ENCODE results near the gene ITGAD.

ITGAD gene

GRCh38 chr16:31365131-31365865 is 27.8 kb upstream of the ITGAD start:
- no peak for DNase-seq

DNA sequence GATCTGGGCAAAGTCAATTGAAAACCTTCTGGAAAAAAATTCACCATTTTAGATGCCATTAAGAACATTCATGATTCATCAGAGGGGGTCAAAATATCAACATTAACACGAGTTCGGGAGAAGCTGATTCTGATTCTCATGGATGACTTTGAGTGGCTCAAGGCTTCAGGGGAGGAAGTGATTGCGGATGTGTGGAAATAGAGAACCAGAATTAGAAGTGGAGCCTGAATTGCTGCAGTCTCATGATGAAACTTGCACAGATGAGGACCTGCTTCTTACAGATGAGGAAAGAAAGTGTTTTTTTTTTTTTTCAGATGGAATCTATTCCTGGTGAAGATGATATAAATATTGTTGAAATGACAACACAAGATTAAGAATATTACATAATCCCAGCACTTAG is 25.3 kb upstream of the ITGAD start:
- DNase-seq, result no peak

- no peak for DNase-seq
Measured at GRCh38 chr16:31371008-31371407, 22.1 kb upstream of the ITGAD start.

GRCh38 chr16:31371619-31372484 is 21.3 kb upstream of the ITGAD start:
- DNase-seq, result no peak

DNA sequence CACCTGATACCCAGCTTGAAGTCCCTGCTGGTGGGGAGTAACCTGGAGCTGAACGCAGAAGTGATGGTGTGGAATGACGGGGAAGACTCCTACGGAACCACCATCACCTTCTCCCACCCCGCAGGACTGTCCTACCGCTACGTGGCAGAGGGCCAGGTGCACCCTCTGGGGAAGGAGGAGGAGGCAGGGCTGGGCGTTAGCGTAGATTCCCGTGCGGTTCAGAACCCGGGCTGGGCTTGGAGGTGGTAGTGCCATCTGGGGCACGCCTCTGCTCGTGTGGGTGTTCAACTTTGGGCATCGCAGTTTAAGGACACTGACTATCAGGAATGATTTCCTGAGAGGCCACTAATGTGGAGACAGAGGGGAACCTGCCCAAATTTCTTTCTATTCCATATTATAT is 19.9 kb upstream of the ITGAD start:
- DNase-seq, result no peak

DNA sequence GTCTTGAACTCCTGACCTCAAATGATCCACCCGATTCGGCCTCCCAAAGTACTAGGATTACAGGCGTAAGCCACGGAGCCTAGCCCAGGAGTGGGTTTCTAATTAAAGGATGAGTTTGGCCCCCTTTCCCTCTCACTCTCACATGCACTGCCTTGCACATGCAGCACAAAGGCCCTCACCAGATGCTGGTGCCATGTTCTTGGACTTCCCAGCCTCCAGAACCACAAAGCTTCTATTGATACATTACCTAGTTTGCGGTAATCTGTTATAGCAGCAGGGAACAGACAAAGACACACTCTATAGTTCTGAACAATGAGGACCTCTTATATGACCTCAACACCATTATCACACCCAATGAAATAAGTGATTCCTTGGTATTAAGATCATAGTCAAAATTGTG is 17.9 kb upstream of the ITGAD start:
- DNase-seq, result no peak

DNA sequence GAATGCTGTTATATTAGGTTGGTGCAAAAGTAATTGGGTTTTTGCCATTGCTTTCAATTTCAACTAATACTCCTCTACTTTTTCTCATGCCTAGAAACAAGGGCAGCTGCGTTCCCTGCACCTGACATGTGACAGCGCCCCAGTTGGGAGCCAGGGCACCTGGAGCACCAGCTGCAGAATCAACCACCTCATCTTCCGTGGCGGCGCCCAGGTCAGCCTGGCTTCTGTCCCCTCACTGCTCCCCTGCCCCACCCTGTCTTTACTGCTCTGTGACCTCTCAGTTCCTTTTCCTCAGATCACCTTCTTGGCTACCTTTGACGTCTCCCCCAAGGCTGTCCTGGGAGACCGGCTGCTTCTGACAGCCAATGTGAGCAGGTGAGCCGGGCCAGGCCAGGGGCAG is 16.4 kb upstream of the ITGAD start:
- no peak for DNase-seq

- no peak for DNase-seq
Measured at GRCh38 chr16:31377210-31377903, 15.8 kb upstream of the ITGAD start.

DNA sequence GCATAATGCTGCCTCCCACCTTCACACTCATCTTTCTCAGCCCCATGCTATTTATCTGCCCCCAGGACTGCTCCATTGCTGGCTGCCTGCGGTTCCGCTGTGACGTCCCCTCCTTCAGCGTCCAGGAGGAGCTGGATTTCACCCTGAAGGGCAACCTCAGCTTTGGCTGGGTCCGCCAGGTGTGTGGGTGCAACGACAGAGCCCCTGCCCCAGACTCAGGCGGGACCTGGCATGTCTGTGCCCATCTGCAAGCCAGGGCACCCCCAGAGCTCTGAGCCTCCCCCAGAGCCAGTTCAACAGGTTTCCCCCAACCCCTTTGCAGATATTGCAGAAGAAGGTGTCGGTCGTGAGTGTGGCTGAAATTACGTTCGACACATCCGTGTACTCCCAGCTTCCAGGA is 12.9 kb upstream of the ITGAD start:
- DNase-seq, result no peak

DNA sequence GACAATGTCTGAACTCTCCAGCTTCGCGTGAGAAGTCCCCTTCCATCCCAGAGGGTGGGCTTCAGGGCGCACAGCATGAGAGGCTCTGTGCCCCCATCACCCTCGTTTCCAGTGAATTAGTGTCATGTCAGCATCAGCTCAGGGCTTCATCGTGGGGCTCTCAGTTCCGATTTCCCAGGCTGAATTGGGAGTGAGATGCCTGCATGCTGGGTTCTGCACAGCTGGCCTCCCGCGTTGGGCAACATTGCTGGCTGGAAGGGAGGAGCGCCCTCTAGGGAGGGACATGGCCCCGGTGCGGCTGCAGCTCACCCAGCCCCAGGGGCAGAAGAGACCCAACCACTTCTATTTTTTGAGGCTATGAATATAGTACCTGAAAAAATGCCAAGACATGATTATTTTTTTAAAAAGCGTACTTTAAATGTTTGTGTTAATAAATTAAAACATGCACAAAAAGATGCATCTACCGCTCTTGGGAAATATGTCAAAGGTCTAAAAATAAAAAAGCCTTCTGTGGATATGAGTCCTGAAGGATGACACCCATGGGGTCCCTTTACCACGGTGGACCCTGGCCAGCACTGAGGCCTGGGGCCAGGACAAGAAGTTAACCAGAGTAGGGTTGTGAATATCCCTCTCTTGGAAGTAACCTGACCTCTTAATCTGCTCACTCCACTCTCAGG is 10.5 kb upstream of the ITGAD start:
- peak; percentile 21 for DNase-seq

- DNase-seq, result no peak
Measured at GRCh38 chr16:31385680-31386079, 7.5 kb upstream of the ITGAD start.

DNA sequence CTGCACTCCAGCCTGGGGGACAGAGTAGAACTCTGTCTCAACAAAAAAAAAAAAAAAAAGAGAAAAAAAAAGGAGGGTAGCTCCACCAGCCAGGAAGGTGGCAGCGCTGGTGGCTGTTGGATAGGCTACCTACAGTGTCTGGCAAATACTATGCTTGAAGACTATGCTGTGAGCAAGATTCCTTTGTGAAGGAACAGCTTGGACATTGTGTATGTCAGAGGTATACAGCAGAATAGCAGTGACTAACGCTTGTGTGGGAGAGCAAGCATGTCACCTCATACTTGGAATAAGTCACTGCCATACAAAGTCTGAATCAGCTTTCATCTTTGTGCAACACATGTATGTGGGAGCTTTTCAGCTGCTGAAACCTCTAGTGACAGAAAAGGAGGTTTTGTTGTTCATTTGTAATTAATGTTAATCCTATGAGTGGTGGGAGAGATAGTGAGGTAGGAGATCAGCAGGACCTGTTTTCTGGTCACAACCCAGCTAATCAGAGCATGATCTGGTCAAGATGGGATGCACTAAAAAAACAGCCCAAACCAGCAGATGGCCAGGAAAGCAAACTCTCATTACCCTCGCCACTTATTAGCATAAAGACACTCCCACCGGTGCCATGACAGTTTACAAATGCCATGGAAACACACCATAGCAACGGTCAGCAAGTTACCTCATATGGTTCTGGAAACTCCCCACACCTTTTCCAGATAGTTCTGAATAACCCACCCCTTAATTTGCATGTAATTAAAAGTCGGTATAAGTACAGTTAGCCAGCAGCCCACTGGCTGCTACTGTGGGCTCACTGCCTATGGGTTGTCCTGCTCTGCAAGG is 6.8 kb upstream of the ITGAD start:
- DNase-seq, result no peak

DNA sequence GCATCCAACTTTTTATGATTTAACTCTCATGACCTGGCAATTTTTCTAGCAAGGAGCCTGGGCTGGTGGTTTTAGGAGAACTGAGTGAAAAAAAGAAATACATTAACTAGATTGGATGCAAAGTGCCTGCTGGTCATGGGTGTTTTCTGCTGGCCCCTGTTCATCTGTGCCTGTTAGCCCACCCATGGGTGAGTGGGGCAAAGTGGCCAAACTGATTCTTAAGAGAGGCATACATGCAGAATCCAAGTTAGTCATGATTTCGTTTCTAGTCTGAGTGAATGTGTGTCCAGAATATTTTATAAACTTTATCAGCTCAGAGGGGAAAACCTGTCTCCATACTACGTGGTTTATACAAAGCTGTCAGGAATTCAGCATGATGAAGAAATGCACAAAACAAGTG is 4.6 kb upstream of the ITGAD start:
- DNase-seq, result no peak

DNA sequence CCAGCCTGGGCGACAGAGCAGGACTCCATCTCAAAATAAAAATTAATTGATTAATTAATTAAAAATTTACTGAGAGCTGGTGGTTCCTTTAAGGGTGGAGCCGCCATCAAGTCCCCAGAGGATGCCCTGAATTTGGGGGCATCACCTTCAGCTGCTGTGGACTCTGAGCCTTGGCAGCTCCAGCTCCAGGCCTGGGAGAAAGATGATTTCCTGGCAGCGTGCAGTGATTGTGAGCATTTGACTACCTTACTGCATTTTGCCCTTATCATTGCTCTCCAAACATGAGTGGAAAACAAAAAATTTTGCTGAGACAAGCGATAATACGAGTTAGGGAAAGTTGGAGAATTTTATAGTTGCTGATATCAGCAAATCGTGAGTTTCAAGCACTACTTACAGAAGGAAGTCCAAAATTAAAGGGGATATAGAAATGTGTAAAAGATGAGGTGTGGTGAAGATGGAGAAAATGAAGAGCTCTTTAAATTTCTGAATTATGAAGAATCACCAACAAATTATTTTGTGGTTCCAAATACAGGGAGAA is 2.6 kb upstream of the ITGAD start:
- DNase-seq, result no peak

- DNase-seq, result no peak
Measured at GRCh38 chr16:31395647-31396046, 2.5 kb downstream of the ITGAD start.

DNA sequence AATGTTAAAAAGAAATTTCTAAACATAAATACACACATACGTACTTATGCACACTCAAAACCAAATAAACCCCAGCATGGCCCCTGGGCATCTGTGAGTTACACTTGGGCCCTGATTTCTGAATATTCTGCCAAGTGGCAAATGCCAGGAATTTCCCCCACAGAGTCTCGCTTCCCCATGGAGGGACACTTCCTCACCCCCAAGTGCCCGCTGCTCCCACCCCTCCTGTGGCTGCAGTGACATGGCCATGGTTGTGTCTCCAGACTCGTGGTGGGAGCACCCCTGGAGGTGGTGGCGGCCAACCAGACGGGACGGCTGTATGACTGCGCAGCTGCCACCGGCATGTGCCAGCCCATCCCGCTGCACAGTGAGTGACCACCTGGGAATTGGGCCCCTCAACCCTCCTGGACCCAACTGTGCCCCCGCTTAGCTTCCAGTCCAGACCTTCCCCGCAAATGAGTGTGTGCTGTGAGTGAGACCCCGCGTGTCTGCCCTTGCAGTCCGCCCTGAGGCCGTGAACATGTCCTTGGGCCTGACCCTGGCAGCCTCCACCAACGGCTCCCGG is 4.0 kb downstream of the ITGAD start:
- no peak for DNase-seq

DNA sequence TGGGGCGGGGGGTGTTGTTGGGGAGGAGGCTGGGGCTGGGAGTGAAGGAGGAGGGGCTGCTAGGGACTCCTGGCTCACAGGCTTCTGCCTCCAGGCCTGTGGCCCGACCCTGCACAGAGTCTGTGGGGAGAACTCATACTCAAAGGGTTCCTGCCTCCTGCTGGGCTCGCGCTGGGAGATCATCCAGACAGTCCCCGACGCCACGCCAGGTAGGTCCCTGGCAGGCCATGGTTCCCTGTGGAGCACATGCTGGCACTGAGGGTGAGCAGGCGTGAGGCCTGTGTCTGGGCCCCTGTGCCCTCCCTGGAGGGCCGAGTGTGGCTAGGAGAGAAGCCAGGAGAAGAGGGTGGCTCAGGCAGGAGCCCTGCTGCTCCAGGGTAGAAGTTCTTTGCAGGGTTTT is 4.6 kb downstream of the ITGAD start:
- no peak for DNase-seq

DNA sequence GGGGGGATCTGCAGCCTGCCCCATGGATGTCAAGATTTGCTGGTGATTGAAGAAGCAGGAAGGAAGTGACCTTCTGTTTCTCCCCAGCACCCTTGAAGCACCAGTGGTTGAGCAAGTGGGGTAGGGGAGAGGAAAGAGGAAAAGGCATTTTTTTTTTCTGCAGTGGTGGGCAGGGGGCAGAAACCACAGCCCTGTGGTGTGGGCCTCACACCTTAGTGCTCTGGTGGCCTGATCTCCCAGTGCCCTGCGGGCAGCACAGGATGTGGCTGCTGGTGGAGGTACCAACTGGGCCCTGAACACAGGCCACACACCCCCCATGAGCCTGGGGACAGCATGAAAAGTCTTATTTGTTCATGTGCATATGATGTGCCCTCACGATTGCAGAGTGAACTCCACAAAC is 7.1 kb downstream of the ITGAD start:
- no peak for DNase-seq

DNA sequence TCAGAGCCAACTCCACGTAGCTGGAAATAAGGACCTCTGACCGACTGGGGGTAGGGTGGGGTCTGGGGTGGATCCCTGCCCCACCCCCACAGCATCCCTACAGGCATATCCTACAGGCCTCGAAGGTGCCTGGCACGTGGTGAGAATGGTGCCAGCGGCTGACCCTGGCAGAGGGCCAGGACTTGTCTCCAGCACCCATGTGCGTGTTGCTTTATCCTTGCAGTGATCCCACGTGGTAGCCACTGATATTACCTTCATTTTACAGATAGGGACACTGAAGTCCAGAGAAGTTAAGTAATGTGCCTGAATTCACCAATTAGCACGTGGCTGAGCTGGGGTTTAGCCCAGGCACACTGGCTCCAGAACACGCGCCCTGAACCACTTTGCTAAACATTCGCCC is 8.3 kb downstream of the ITGAD start:
- DNase-seq, result no peak

DNA sequence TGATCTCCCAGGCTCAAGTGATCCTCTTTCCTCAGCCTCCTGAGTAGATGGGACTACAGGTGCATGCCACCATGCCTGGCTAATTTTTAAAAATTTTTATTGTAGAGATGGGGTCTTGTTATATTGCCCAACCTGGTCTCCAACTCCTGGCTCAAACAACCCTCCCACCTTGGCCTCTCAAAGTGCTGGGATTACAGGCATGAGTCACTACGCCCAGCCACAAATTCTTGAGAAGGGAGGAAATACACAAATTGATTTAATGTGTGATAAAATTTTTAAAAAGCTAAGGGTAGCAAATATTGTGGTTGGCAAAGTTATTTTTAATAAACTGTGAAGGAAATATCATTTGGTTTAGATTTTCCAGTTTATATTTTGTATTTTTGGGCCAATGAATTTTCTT is 9.6 kb downstream of the ITGAD start:
- no peak for DNase-seq

GRCh38 chr16:31403590-31404352 is 10.6 kb downstream of the ITGAD start:
- no peak for DNase-seq

All from effector CD4-positive, alpha-beta T cell (primary cell).